A549 (cell line): Measurements from ENCODE around the gene UTRN. TPM values are rescaled to one million over a fixed set of nuclear protein-coding genes. Genes with fewer than 3 reads are reported as not detected.

Source experiments
- ATAC-seq, 2 experiments: fragments of 200-7000 bp in 1 of 2; fragments of >200 bp in 1 of 2; cut with Nextera tagmentation in 1 of 2; cut with Tn5 transposase in 1 of 2; 3 replicates each; pipeline versions ENCODE4 v1.8.0 to v1.9.1; 2018 to 2020; ENCODE audit warnings: mild to moderate bottlenecking in 1 of 2, moderate library complexity in 1 of 2
- CTCF ChIA-PET: fragments of 300-600 bp; sonication (Branson Sonifier 250); formaldehyde crosslinking; extraction: SDS; loops from one replicate; lab custom pipeline; 2021; ENCODE audit warnings: antibody characterized with exemption, inconsistent platforms; lab: Yijun Ruan, JAX
- POLR2A ChIA-PET: fragments of 350-600 bp; formaldehyde crosslinking; extraction: SDS; loops from one replicate; lab custom pipeline; 2021; ENCODE audit warnings: antibody characterized with exemption, inconsistent platforms; lab: Yijun Ruan, JAX
- DNase-seq, 2 experiments: peaks; one replicate each; pipeline versions ENCODE4 v3.0.0 to v3.0.0-alpha.2; 2011 to 2016; ENCODE audit warnings: low read depth in 1 of 2, low spot score in 1 of 2
- FAIRE-seq: peaks from 2 replicates; lab custom pipeline; 2011; peaks lifted over from hg19 to GRCh38; lab: Jason Lieb, UNC
- H3K27ac ChIP-seq, 2 experiments: fragments of >200 bp; sonication (Bioruptor Twin); formaldehyde crosslinking; 3 replicates each; pipeline ENCODE4 v1.5.1; 2016 to 2017
- H3K4me1 ChIP-seq: fragments of >200 bp; sonication (Bioruptor Twin); formaldehyde crosslinking; 3 replicates; pipeline ENCODE4 v1.6.1; 2016
- H3K4me2 ChIP-seq: fragments of >200 bp; sonication (Bioruptor Twin); formaldehyde crosslinking; 3 replicates; pipeline ENCODE4 v1.6.1; 2016
- H3K4me3 ChIP-seq: fragments of >200 bp; sonication (Bioruptor Twin); formaldehyde crosslinking; 3 replicates; pipeline ENCODE4 v1.5.1; 2016
- H3K9me3 ChIP-seq: fragments of >200 bp; sonication (Bioruptor Twin); formaldehyde crosslinking; 3 replicates; pipeline ENCODE4 v1.6.1; 2016
- ATOH8 ChIP-seq: fragments of 250-450 bp; sonication (Bioruptor Pico); IDR thresholded peaks from 2 replicates; pipeline ENCODE4 v1.5.0; 2020; ENCODE audit warnings: low read depth, mild to moderate bottlenecking, moderate library complexity
- BHLHE40 ChIP-seq: IDR thresholded peaks from 2 replicates; pipeline ENCODE4 v1.6.1; 2012; ENCODE audit warnings: low read depth, low read length, inconsistent platforms
- CBX2 ChIP-seq: fragments of 200-600 bp; sonication (generic); IDR thresholded peaks from 2 replicates; pipeline ENCODE4 v1.6.1; 2016; ENCODE audit warnings: low read depth, mild to moderate bottlenecking, borderline replicate concordance
- CBX8 ChIP-seq: fragments of 200-600 bp; sonication (generic); IDR thresholded peaks from 2 replicates; pipeline ENCODE4 v1.6.1; 2016
- CHD2 ChIP-seq: fragments of 150-350 bp; IDR thresholded peaks from 2 replicates; pipeline ENCODE4 v1.6.1; 2014; ENCODE audit warnings: low read length; ENCODE audit not compliant: partially characterized antibody
- EHMT2 ChIP-seq: fragments of 200-600 bp; sonication (generic); IDR thresholded peaks from 2 replicates; pipeline ENCODE4 v1.6.1; 2016; ENCODE audit warnings: antibody characterized with exemption, low read depth, mild to moderate bottlenecking, moderate library complexity
- ESRRA ChIP-seq: fragments of 150-350 bp; IDR thresholded peaks from 2 replicates; pipeline ENCODE4 v1.6.1; 2014; ENCODE audit warnings: mild to moderate bottlenecking, low read length, borderline replicate concordance
- GATA3 ChIP-seq: IDR thresholded peaks from 2 replicates; pipeline ENCODE4 v1.6.1; 2012; ENCODE audit warnings: borderline replicate concordance
- HEYL ChIP-seq: fragments of 250-450 bp; sonication (Bioruptor Pico); IDR thresholded peaks from 2 replicates; pipeline ENCODE4 v1.8.0; 2021; ENCODE audit warnings: mild to moderate bottlenecking, moderate library complexity
- HOXB13 ChIP-seq: fragments of 250-450 bp; sonication (Bioruptor Pico); IDR thresholded peaks from 2 replicates; pipeline ENCODE4 v1.5.0; 2020; ENCODE audit warnings: low read depth, mild to moderate bottlenecking, moderate library complexity
- HOXB5 ChIP-seq: fragments of 250-450 bp; sonication (Bioruptor Pico); IDR thresholded peaks from 2 replicates; pipeline ENCODE4 v1.5.0; 2020; ENCODE audit warnings: mild to moderate bottlenecking, moderate library complexity
- JUN ChIP-seq, 2 experiments: fragments of >200 bp; sonication (Bioruptor Twin); formaldehyde crosslinking; IDR thresholded peaks; 2 replicates in 1 of 2; 3 replicates in 1 of 2; pipeline ENCODE4 v1.6.1; 2016 to 2017
- MAFK ChIP-seq: fragments of 450-650 bp; IDR thresholded peaks from 2 replicates; pipeline ENCODE4 v1.6.1; 2014; ENCODE audit not compliant: partially characterized antibody
- MAZ ChIP-seq: fragments of 150-350 bp; IDR thresholded peaks from 2 replicates; pipeline ENCODE4 v1.6.1; 2014; ENCODE audit warnings: antibody characterized with exemption, low read depth, low read length, borderline replicate concordance
- MYC ChIP-seq: IDR thresholded peaks from 2 replicates; pipeline ENCODE4 v1.6.1; 2012; ENCODE audit warnings: mild to moderate bottlenecking, inconsistent platforms, low read length, improper control_type of control experiment, borderline replicate concordance
- NPAS2 ChIP-seq: fragments of 250-450 bp; sonication (Bioruptor Pico); IDR thresholded peaks from 2 replicates; pipeline ENCODE4 v1.8.0; 2022; ENCODE audit warnings: mild to moderate bottlenecking, moderate library complexity, borderline replicate concordance
- NR3C1 ChIP-seq: fragments of >200 bp; sonication (Bioruptor Twin); formaldehyde crosslinking; IDR thresholded peaks from 3 replicates; pipeline ENCODE4 v1.6.1; 2017
- PHF8 ChIP-seq: fragments of 200-600 bp; sonication (generic); IDR thresholded peaks from 2 replicates; pipeline ENCODE4 v1.6.1; 2016; ENCODE audit warnings: low read depth, mild to moderate bottlenecking, antibody characterized with exemption, moderate library complexity, borderline replicate concordance
- POLR2A ChIP-seq: IDR thresholded peaks from 2 replicates; pipeline ENCODE4 v1.6.1; 2012; ENCODE audit warnings: mild to moderate bottlenecking, low read length
- POLR2AphosphoS2 ChIP-seq: conservative IDR thresholded peaks from 2 replicates; pipeline ENCODE4 v1.6.1; 2012; ENCODE audit warnings: low read length, improper control_type of control experiment, inconsistent platforms
- RAD21 ChIP-seq, 2 experiments: fragments of >200 bp in 1 of 2; sonication (Bioruptor Twin) in 1 of 2; formaldehyde crosslinking in 1 of 2; IDR thresholded peaks in 1 of 2; conservative IDR thresholded peaks in 1 of 2; 2 replicates in 1 of 2; 3 replicates in 1 of 2; pipeline ENCODE4 v1.6.1; 2012 to 2018; ENCODE audit warnings: inconsistent platforms in 1 of 2
- RARB ChIP-seq: fragments of 250-450 bp; sonication (Bioruptor Pico); IDR thresholded peaks from 2 replicates; pipeline ENCODE4 v1.8.0; 2021; ENCODE audit warnings: mild to moderate bottlenecking, moderate library complexity
- RCOR1 ChIP-seq: fragments of 150-350 bp; IDR thresholded peaks from 2 replicates; pipeline ENCODE4 v1.6.1; 2014; ENCODE audit warnings: antibody characterized with exemption, low read length, low read depth
- SMC3 ChIP-seq: fragments of >200 bp; sonication (Bioruptor Twin); formaldehyde crosslinking; IDR thresholded peaks from 3 replicates; pipeline ENCODE4 v1.6.1; 2018; ENCODE audit warnings: inconsistent platforms
- SREBF2 ChIP-seq: fragments of 450-650 bp; IDR thresholded peaks from 2 replicates; pipeline ENCODE4 v1.6.1; 2014; ENCODE audit warnings: mild to moderate bottlenecking, moderate library complexity
- TP53 ChIP-seq: fragments of 250-450 bp; sonication (Bioruptor Pico); IDR thresholded peaks from 2 replicates; pipeline ENCODE4 v1.5.0; 2021; ENCODE audit warnings: mild to moderate bottlenecking, moderate library complexity
- ZFP36 ChIP-seq: fragments of 450-650 bp; IDR thresholded peaks from 2 replicates; pipeline ENCODE4 v1.6.1; 2014; ENCODE audit warnings: borderline replicate concordance; ENCODE audit not compliant: partially characterized antibody
- ZSCAN20 ChIP-seq: fragments of 250-450 bp; sonication (Bioruptor Pico); IDR thresholded peaks from 2 replicates; pipeline ENCODE4 v1.8.0; 2022; ENCODE audit warnings: mild to moderate bottlenecking, moderate library complexity
- WGBS: methylation state at CpG from one replicate; pipeline ENCODE4 v1.1.6; 2017; ENCODE audit errors: missing lambda C conversion rate; 5-methylcytosine and 5-hydroxymethylcytosine counted together
- polyA plus RNA-seq, 4 experiments: library from polyadenylated mRNA; depleted of rRNA in 3 of 4; stranded (reverse); fragments of >200 nt; fragmentation: RNase III in 1 of 4; extraction: RNeasy Plus Mini Kit Qiagen cat#74134 plus additional on column Dnase treatment in 1 of 4; gene quantifications; 2 replicates in 3 of 4; 3 replicates in 1 of 4; pipeline ENCODE4 v1.2.3, GENCODE V29; 2011 to 2017
- TF ChIP-seq, protein P1 (sequence below): IDR thresholded peaks from 2 replicates; pipeline ENCODE4 v1.6.1; 2012

Gene UTRN
- polyA plus RNA-seq, 2 of the 4 experiments (the other 2 are of a cell fraction): 10.6 to 20.8 TPM

DNA sequence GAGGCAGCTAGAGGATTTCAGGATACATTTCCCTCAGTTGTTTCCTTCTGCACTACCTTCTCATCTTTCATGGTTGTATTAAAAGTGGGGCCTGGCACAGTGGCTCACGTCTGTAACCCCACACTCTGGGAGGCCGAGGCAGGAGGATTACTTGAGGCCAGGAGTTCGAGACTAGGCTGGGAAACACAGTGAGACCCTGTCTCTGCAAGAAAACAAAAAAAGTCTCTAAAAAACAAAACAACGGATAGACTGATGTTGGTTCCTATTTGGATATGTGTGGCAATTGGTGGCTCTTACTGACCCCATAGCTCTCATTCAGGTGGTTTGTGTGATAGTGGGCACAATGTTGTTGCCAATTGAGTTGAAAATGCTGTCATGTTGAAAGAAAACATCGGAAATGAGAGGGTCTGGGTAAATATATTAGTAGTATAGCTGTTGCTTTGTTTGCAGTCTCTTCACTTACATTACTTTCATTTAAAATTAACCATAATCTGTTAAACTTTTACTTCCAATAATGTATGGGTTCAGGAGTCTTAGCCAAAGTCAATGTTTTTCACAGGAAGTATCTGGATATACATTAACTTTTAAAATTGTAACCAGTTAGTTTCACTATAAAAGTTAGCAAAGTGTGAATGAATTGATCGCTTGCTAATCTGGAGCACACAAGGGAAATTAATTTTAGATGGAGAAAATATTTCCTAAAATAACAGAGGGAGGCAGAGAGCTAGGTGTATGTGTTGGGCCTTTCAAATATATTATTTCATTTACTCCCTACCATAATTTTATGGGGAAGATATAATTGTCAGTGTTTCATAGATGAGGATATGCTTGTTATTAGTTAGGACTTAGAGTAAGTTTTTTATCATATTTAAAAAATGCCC, 31.1 kb downstream of the UTRN start:
- no peak for FAIRE-seq
- CTCF ChIA-PET: no interaction called here
- H3K9me3 ChIP-seq: no peaks in the 10 kb centered on the region
- no peak for ATAC-seq
- H3K4me2 ChIP-seq: peak overlapping the region; percentile 33
- DNase-seq: no peak
- no peak overlapping the region for H3K4me3 ChIP-seq
- peaks cover 29% of the 10 kb centered on the region; the same call in 2 of the 3 replicates for H3K4me1 ChIP-seq
- no peak overlapping the region for H3K27ac ChIP-seq
- TF ChIP-seq ZFP36 (no peak), ATOH8 (CRISPR knock-in tag) (no peak), HOXB5 (no peak), PHF8 (no peak), RAD21 (conservative IDR thresholded peaks at IDR 0.05 in 1 of 2, IDR thresholded peaks at IDR 0.05 in 1 of 2) (no peak), RARB (CRISPR knock-in tag) (no peak), TP53 (CRISPR knock-in tag) (no peak), MAFK (no peak), MAZ (no peak), CBX8 (no peak), HOXB13 (CRISPR knock-in tag) (no peak), CHD2 (no peak)
- 54% methylated on average over 6 of the region's 6 CpGs for WGBS
- POLR2A ChIA-PET: no interaction called here

DNA sequence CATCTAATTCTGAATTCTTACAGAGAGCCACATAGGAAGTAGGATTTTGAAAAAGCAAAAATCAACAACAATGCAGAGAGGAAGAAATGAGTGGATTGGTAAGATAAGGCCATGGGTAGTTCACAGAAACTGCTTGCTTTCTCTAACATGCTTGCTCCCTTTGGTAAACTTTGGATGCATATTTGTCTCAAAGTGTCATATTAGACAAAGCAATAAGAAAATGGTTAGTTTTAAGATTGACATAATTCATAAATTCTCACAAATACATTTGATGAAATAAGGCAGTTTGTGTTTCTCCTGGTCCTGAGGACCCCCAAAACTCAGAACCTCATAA, 31.7 kb downstream of the UTRN start:
- H3K27ac ChIP-seq: no peak overlapping the region
- POLR2A ChIA-PET: no interaction called here
- no peak for FAIRE-seq

DNA sequence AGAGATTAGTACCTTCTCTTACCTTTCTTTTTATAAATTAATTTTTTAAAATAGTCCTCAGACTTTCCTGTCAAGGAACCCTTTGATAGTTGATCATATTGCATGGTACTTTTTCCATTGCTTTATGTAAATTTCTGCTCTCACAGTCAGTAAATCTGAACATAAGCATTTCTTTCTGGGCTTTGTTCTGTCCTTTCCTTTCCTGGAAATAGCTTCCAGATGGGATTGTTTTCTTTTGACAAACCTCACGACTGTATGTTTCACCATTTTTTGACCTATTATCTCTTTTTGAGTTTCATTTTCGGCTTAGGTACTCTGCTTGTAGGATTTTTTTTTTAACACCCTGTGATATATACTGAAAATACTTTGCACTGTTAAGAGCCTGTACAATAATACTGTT, 32.6 kb downstream of the UTRN start:
- CTCF ChIA-PET: interaction anchor here (0.5 to 1.2 kb wide), 3 partner anchors 10 to 188 kb away, joined by 3 to 4 read pairs (median 3); no protein-coding TSS in a partner anchor
- no peak overlapping the region for H3K4me2 ChIP-seq
- no peak for TF ChIP-seq SMC3
- no peak for TF ChIP-seq CBX2
- TF ChIP-seq ESRRA: no peak
- no peak for TF ChIP-seq SREBF2
- TF ChIP-seq NR3C1: no peak
- TF ChIP-seq ZSCAN20 (CRISPR knock-in tag): no peak
- no peak for TF ChIP-seq ATOH8 (CRISPR knock-in tag)
- no peak for TF ChIP-seq MYC
- no peak for TF ChIP-seq BHLHE40
- TF ChIP-seq JUN (IDR thresholded peaks at IDR 0.05): no peak
- TF ChIP-seq POLR2A: no peak
- no peak for TF ChIP-seq NPAS2
- TF ChIP-seq, protein P1, sequence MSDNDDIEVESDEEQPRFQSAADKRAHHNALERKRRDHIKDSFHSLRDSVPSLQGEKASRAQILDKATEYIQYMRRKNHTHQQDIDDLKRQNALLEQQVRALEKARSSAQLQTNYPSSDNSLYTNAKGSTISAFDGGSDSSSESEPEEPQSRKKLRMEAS: no peak
- no peak for TF ChIP-seq EHMT2
- TF ChIP-seq HEYL: no peak
- TF ChIP-seq POLR2AphosphoS2: no peak
- TF ChIP-seq RAD21 (conservative IDR thresholded peaks at IDR 0.05 in 1 of 2, IDR thresholded peaks at IDR 0.05 in 1 of 2): no peak
- no peak for TF ChIP-seq GATA3
- no peak for TF ChIP-seq TP53 (CRISPR knock-in tag)
- TF ChIP-seq ZFP36: no peak

More for the DNA sequence above, 31.7 kb downstream of the UTRN start:
- TF ChIP-seq SREBF2 (no peak), HOXB5 (no peak), RCOR1 (no peak)
- CTCF ChIA-PET: no interaction called here
- peaks cover 30% of the 10 kb centered on the region; the same call in 2 of the 3 replicates for H3K4me1 ChIP-seq
- H3K4me2 ChIP-seq: peak overlapping the region; percentile 33
- H3K4me3 ChIP-seq: no peak overlapping the region
- ATAC-seq (no peak), DNase-seq (no peak)
- H3K9me3 ChIP-seq: no peaks in the 10 kb centered on the region

More for the DNA sequence above, 32.6 kb downstream of the UTRN start:
- ATAC-seq: no peak
- peaks cover 39% of the 10 kb centered on the region for H3K4me1 ChIP-seq
- POLR2A ChIA-PET: no interaction called here
- no peak for DNase-seq
- no peak overlapping the region for H3K4me3 ChIP-seq
- 81% methylated on average over 2 of the region's 2 CpGs for WGBS
- H3K27ac ChIP-seq: no peak overlapping the region
- no peak for FAIRE-seq
- no peaks in the 10 kb centered on the region for H3K9me3 ChIP-seq
